ENCODE data around the gene CYP2A7. TPM values are rescaled to one million over a fixed set of nuclear protein-coding genes. Genes with fewer than 3 reads are reported as not detected.

CYP2A7 gene
- total and polyA plus RNA-seq, 2 of the 8 experiments (the other 6 are each of a cell fraction or from before 2014, with no cell fraction given), result 0.23 TPM; not detected in 1

DNA sequence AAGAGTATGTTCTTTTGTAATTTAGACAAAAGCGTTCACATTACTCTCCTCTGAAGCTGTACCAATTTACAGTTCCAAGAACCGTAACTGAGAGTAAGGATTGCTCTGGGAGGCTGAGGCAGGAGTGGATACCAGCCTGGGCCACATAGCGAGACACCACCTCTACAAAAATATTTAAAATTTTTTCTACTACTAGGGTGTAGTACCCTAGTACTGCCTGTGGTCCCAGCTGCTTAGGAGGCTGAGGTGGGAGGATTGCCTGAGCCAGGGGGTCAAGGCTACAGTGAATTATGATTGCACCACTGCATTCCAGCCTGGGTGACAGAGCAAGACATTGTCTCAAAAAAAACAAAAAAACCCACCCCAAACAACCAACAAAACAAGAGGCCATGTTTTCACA lies 19.7 kb downstream of the CYP2A7 start:
- no peak overlapping the region for H2BK12ac ChIP-seq (ENCODE audit: low read depth, low read length)
- ChIA-PET CTCF (ENCODE audit: partially characterized antibody) (interaction anchor here (0.6 kb wide), 1 partner anchor 313 kb away, joined by 3 read pairs; no protein-coding TSS in a partner anchor), POLR2A (ENCODE audit: partially characterized antibody) (interaction anchor here (0.6 kb wide), 1 partner anchor 212 kb away, joined by 3 read pairs; no protein-coding TSS in a partner anchor)
- no peak overlapping the region for H4K5ac ChIP-seq (ENCODE audit: insufficient read length, low read depth, low read length)
- H2BK5ac ChIP-seq (ENCODE audit: low read depth, low read length), result no peak overlapping the region
- no peak overlapping the region for H3K56ac ChIP-seq (replicated peaks; ENCODE audit: insufficient read length, low read depth, low read length)
- H3K36me3 ChIP-seq (ENCODE audit: control insufficient read depth in 2 of 4, insufficient read depth in 4 of 4, low read length in 3 of 4), result no peaks in the 10 kb centered on the region
- H3K23me2 ChIP-seq (ENCODE audit: low read depth, low read length), result no peaks in the 10 kb centered on the region; the same call in 1 of the 2 replicates
- H3K79me2 ChIP-seq (ENCODE audit: control insufficient read depth in 1 of 2, insufficient read depth in 2 of 2, low read length in 2 of 2), result no peaks in the 10 kb centered on the region
- H2BK15ac ChIP-seq (ENCODE audit: low read length), result no peak overlapping the region
- H3K4me1 ChIP-seq (replicated peaks in 1 of 4; ENCODE audit: control insufficient read depth in 3 of 4, insufficient read depth in 4 of 4, low read length in 3 of 4), result no peaks in the 10 kb centered on the region
- H2BK20ac ChIP-seq (ENCODE audit: low read length), result no peak overlapping the region
- H3K27me3 ChIP-seq (replicated peaks in 1 of 4; ENCODE audit: control insufficient read depth in 3 of 4, extremely low read depth in 1 of 4, insufficient read depth in 3 of 4, low read length in 3 of 4), result no peaks in the 10 kb centered on the region
- no peak overlapping the region for H3K23ac ChIP-seq (ENCODE audit: insufficient read length)
- H4K8ac ChIP-seq (ENCODE audit: extremely low read depth, insufficient read depth, low read length), result no peak overlapping the region
- H3K4ac ChIP-seq (replicated peaks; ENCODE audit: insufficient read length, low read depth, low read length), result no peak overlapping the region
- 86% methylated on average over 3 of the region's 3 CpGs; no CpG with 5 or more reads in 1 of the 2 experiments for WGBS, 2 experiments (ENCODE audit: extremely low coverage in 1 of 2, insufficient coverage in 1 of 2, insufficient read length in 1 of 2, insufficient replicate concordance in 2 of 2, low coverage in 1 of 2, low lambda C conversion rate in 2 of 2, missing lambda C conversion rate in 1 of 2)
- no peak overlapping the region for H3K27ac ChIP-seq (ENCODE audit: low read depth, low read length)
- H4K91ac ChIP-seq (replicated peaks; ENCODE audit: insufficient read length, low read length), result no peak overlapping the region
- no peaks in the 10 kb centered on the region for H3K9me3 ChIP-seq (ENCODE audit: insufficient read depth in 2 of 2, low read depth in 1 of 2, low read length in 1 of 2)
- FAIRE-seq (no peak), DNase-seq (ENCODE audit: low read depth in 1 of 2, low spot score in 2 of 2) (peak in 1 of 2 experiments; percentile 32)
- no peak overlapping the region for H2BK120ac ChIP-seq (replicated peaks; ENCODE audit: low read depth, low read length)
- no peak overlapping the region for H3K14ac ChIP-seq (ENCODE audit: insufficient read length)
- no peak overlapping the region for H3K4me3 ChIP-seq (ENCODE audit: extremely low read depth in 1 of 4, insufficient read depth in 2 of 4, low read depth in 3 of 4, low read length in 4 of 4)
- no peak overlapping the region for H2AFZ ChIP-seq (ENCODE audit: low read length)
- H4K20me1 ChIP-seq (replicated peaks in 1 of 2; ENCODE audit: control insufficient read depth in 1 of 2, insufficient read depth in 2 of 2, low read length in 2 of 2), result no peaks in the 10 kb centered on the region
- no peak overlapping the region for H3K9ac ChIP-seq (replicated peaks in 1 of 4; ENCODE audit: extremely low read depth in 1 of 4, low read depth in 3 of 4, low read length in 3 of 4)
- no peak overlapping the region for H2AK5ac ChIP-seq (ENCODE audit: low read depth, low read length)
- H3K4me2 ChIP-seq (ENCODE audit: insufficient read depth in 1 of 2, low read depth in 2 of 2, low read length in 2 of 2), result no peak overlapping the region
- H3K18ac ChIP-seq (ENCODE audit: extremely low read depth, low read length), result no peak overlapping the region
- no peaks in the 10 kb centered on the region for H3K79me1 ChIP-seq (ENCODE audit: low read depth, low read length)
- TF ChIP-seq HDAC6 (IDR thresholded peaks at IDR 0.05; ENCODE audit: low read depth, low read length) (no peak), TAF7 (optimal IDR thresholded peaks at IDR 0.05; ENCODE audit: borderline replicate concordance, low read depth, low read length) (no peak), EP300 (IDR thresholded peaks at IDR 0.05; ENCODE audit: borderline replicate concordance in 1 of 2, low read depth in 2 of 2, low read length in 2 of 2) (no peak)
- TF ChIP-seq, protein P1, sequence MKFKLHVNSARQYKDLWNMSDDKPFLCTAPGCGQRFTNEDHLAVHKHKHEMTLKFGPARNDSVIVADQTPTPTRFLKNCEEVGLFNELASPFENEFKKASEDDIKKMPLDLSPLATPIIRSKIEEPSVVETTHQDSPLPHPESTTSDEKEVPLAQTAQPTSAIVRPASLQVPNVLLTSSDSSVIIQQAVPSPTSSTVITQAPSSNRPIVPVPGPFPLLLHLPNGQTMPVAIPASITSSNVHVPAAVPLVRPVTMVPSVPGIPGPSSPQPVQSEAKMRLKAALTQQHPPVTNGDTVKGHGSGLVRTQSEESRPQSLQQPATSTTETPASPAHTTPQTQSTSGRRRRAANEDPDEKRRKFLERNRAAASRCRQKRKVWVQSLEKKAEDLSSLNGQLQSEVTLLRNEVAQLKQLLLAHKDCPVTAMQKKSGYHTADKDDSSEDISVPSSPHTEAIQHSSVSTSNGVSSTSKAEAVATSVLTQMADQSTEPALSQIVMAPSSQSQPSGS (IDR thresholded peaks at IDR 0.05; ENCODE audit: low read length), result no peak
